Prostate gland (tissue), 2 donors: ENCODE results near the gene MAPK9.

Experiments used
- CTCF ChIP-seq, 4 experiments: fragments of 200-600 bp in 2 of 4; fragments of 450-650 bp in 2 of 4; sonication (generic) in 2 of 4; IDR thresholded peaks; 1 replicate in 3 of 4; 2 replicates in 1 of 4; pipeline ENCODE4 v1.5.1; 2016 to 2019; ENCODE audit warnings: antibody characterized with exemption in 4 of 4, mild to moderate bottlenecking in 2 of 4, moderate library complexity in 2 of 4
- POLR2A ChIP-seq: fragments of 450-650 bp; IDR thresholded peaks from one replicate; pipeline ENCODE4 v1.6.1; 2016; ENCODE audit warnings: antibody characterized with exemption, mild to moderate bottlenecking
- POLR2AphosphoS5 ChIP-seq: sonication (generic); formaldehyde crosslinking; IDR thresholded peaks from one replicate; pipeline ENCODE4 v1.6.1; 2017; ENCODE audit warnings: antibody characterized with exemption

- TF ChIP-seq CTCF (IDR thresholded peaks at IDR 0.05), result no peak
- no peak for TF ChIP-seq POLR2AphosphoS5
- TF ChIP-seq POLR2A, result no peak
These were observed 26.7 kb upstream of the MAPK9 start for GRCh38 chr5:180318456-180319089.
